ENCODE results near the gene TECPR2. TPM values are rescaled to one million over a fixed set of nuclear protein-coding genes. Genes with fewer than 3 reads are reported as not detected.

Gene TECPR2
- polyA plus RNA-seq, 1 donor (not counting 4 experiments of a cell fraction or from before 2014, with no cell fraction given) = 8.3 TPM

DNA sequence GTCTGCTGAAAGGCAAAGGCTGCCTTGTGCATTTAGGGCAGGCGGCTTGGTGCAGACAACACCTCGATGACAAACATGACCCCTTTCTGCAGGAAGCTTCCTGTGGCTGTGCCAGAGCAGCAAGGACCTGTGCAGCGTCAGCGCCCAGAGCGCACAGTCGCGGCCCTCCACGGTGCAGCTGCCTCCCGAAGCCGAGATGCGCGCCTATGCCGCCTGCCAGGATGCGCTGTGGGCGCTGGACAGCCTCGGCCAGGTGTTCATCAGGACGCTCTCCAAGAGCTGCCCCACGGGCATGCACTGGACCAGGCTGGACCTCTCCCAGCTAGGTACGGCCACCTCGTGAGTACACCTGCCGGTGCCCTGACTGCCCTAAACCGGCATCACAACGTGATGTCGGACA is 89.6 kb downstream of the TECPR2 start:
- dilution Hi-C loops (cut with MboI; ENCODE audit: extremely low pct_ligation_motif_present, low sequenced_read_pairs) = no loop called here
- H3K27ac ChIP-seq (ENCODE audit: control insufficient read depth, insufficient read depth, low read length) = no peak overlapping the region
- no peak for FAIRE-seq

DNA sequence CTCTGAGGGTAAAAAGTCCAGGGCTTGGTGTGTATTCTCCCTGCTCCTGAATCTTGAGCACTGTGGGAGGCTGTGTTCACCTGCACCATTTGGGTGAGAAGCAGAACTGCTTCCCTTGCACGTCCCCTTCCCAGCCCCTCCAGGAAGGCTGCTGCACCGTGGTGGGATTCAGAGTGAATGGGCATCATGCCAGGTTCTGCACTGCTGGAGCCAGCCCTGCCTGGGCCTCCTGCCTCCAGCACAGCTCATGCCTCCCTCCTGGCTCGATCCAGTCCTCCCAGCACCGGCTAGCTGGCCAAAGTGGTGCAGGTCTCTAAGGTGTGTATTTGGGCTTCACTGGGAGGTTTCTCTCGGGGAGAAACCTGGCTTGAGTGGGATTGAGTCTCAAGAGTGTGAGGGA is 92.0 kb downstream of the TECPR2 start:
- no peak for TF ChIP-seq EZH2 (IDR thresholded peaks at IDR 0.05; ENCODE audit: low read length)
- TF ChIP-seq, protein P1, sequence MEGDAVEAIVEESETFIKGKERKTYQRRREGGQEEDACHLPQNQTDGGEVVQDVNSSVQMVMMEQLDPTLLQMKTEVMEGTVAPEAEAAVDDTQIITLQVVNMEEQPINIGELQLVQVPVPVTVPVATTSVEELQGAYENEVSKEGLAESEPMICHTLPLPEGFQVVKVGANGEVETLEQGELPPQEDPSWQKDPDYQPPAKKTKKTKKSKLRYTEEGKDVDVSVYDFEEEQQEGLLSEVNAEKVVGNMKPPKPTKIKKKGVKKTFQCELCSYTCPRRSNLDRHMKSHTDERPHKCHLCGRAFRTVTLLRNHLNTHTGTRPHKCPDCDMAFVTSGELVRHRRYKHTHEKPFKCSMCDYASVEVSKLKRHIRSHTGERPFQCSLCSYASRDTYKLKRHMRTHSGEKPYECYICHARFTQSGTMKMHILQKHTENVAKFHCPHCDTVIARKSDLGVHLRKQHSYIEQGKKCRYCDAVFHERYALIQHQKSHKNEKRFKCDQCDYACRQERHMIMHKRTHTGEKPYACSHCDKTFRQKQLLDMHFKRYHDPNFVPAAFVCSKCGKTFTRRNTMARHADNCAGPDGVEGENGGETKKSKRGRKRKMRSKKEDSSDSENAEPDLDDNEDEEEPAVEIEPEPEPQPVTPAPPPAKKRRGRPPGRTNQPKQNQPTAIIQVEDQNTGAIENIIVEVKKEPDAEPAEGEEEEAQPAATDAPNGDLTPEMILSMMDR (optimal IDR thresholded peaks at IDR 0.05 in 1 of 3, IDR thresholded peaks at IDR 0.05 in 1 of 3, conservative IDR thresholded peaks at IDR 0.05 in 1 of 3; ENCODE audit: extremely low read depth in 1 of 3, insufficient read depth in 2 of 3, low read length in 3 of 3) = no peak
- Histone ChIP-seq H3K4me2 (ENCODE audit: control insufficient read depth, extremely low read depth, insufficient read depth, low read depth, low read length) (no peak overlapping the region), H3K9me1 (ENCODE audit: control insufficient read depth, extremely low read depth, insufficient read depth, low read length) (no peaks in the 10 kb centered on the region), H3K4me3 (ENCODE audit: control insufficient read depth in 2 of 3, extremely low read depth in 1 of 3, insufficient read depth in 2 of 3, low read depth in 1 of 3, low read length in 3 of 3) (no peak overlapping the region), H4K20me1 (ENCODE audit: control insufficient read depth, extremely low read depth, insufficient read depth, low read length) (no peaks in the 10 kb centered on the region), H3K27me3 (ENCODE audit: control insufficient read depth, extremely low read depth, insufficient read depth, low read length) (no peaks in the 10 kb centered on the region), H3K79me2 (ENCODE audit: control insufficient read depth, insufficient read depth, low read length) (no peaks in the 10 kb centered on the region), H3K9ac (ENCODE audit: control insufficient read depth, extremely low read depth, insufficient read depth, low read length) (no peak overlapping the region), H3K36me3 (ENCODE audit: control insufficient read depth in 2 of 2, extremely low read depth in 1 of 2, insufficient read depth in 2 of 2, low read length in 2 of 2) (peaks cover 11 to 18% of the 10 kb centered on the region in 2 experiments), H3K9me3 (ENCODE audit: control insufficient read depth, low read depth, low read length) (no peaks in the 10 kb centered on the region), H3K4me1 (ENCODE audit: control insufficient read depth, extremely low read depth, insufficient read depth, low read length) (no peaks in the 10 kb centered on the region), H2AFZ (ENCODE audit: control insufficient read depth, low read length) (no peak overlapping the region), H3K27ac (ENCODE audit: control insufficient read depth, insufficient read depth, low read length) (no peak overlapping the region)
- FAIRE-seq (no peak), DNase-seq (ENCODE audit: low read depth, low spot score) (no peak)
- dilution Hi-C loops (cut with MboI; ENCODE audit: extremely low pct_ligation_motif_present, low sequenced_read_pairs) = no loop called here

More for the DNA sequence above, 89.6 kb downstream of the TECPR2 start:
- H4K20me1 ChIP-seq (ENCODE audit: control insufficient read depth, extremely low read depth, insufficient read depth, low read length) = no peaks in the 10 kb centered on the region
- TF ChIP-seq EZH2 (IDR thresholded peaks at IDR 0.05; ENCODE audit: low read length) = no peak
- TF ChIP-seq, protein P1 (optimal IDR thresholded peaks at IDR 0.05 in 1 of 3, IDR thresholded peaks at IDR 0.05 in 1 of 3, conservative IDR thresholded peaks at IDR 0.05 in 1 of 3; ENCODE audit: extremely low read depth in 1 of 3, insufficient read depth in 2 of 3, low read length in 3 of 3) = no peak
- no peaks in the 10 kb centered on the region for H3K9me3 ChIP-seq (ENCODE audit: control insufficient read depth, low read depth, low read length)
- no peaks in the 10 kb centered on the region for H3K4me1 ChIP-seq (ENCODE audit: control insufficient read depth, extremely low read depth, insufficient read depth, low read length)
- H3K79me2 ChIP-seq (ENCODE audit: control insufficient read depth, insufficient read depth, low read length) = no peaks in the 10 kb centered on the region
- H3K9ac ChIP-seq (ENCODE audit: control insufficient read depth, extremely low read depth, insufficient read depth, low read length) = no peak overlapping the region
- no peak overlapping the region for H2AFZ ChIP-seq (ENCODE audit: control insufficient read depth, low read length)
- peaks cover 14 to 25% of the 10 kb centered on the region in 2 experiments for H3K36me3 ChIP-seq (ENCODE audit: control insufficient read depth in 2 of 2, extremely low read depth in 1 of 2, insufficient read depth in 2 of 2, low read length in 2 of 2)
- no peaks in the 10 kb centered on the region for H3K9me1 ChIP-seq (ENCODE audit: control insufficient read depth, extremely low read depth, insufficient read depth, low read length)
- DNase-seq (ENCODE audit: low read depth, low spot score) = no peak
- H3K4me3 ChIP-seq (ENCODE audit: control insufficient read depth in 2 of 3, extremely low read depth in 1 of 3, insufficient read depth in 2 of 3, low read depth in 1 of 3, low read length in 3 of 3) = no peak overlapping the region
- no peaks in the 10 kb centered on the region for H3K27me3 ChIP-seq (ENCODE audit: control insufficient read depth, extremely low read depth, insufficient read depth, low read length)
- H3K4me2 ChIP-seq (ENCODE audit: control insufficient read depth, extremely low read depth, insufficient read depth, low read depth, low read length) = no peak overlapping the region
